CD4-positive, alpha-beta memory T cell (primary cell): ENCODE measurements around the gene LHFPL3. TPM values are rescaled to one million over a fixed set of nuclear protein-coding genes. Genes with fewer than 3 reads are reported as not detected.

Experiments
- CTCF ChIA-PET: fragments of 350-600 bp; sonication (Branson Sonifier 250); formaldehyde crosslinking; loops from one replicate; lab custom pipeline; 2021; ENCODE audit warnings: inconsistent platforms; ENCODE audit not compliant: partially characterized antibody; lab: Charles Lee
- POLR2A ChIA-PET: fragments of 350-600 bp; sonication (Branson Sonifier 250); formaldehyde crosslinking; loops from one replicate; lab custom pipeline; 2021; ENCODE audit not compliant: partially characterized antibody; lab: Charles Lee
- DNase-seq, 5 donors: peaks; one replicate each; pipeline versions ENCODE4 v3.0.0 to v3.0.0-alpha.2; 2020 to 2022; ENCODE audit warnings: mixed read lengths in 1 of 5
- H3K27ac ChIP-seq: one replicate; pipeline ENCODE4 v1.7.0; 2013; ENCODE audit warnings: low read depth, low read length
- H3K27me3 ChIP-seq: 2 replicates; pipeline ENCODE4 v1.7.0; 2013; ENCODE audit warnings: mild to moderate bottlenecking, low read length, moderate library complexity; ENCODE audit not compliant: insufficient read depth
- H3K36me3 ChIP-seq: 2 replicates; pipeline ENCODE4 v1.7.0; 2013; ENCODE audit warnings: mild to moderate bottlenecking, low read length, moderate library complexity; ENCODE audit not compliant: insufficient read depth
- H3K4me1 ChIP-seq: 2 replicates; pipeline ENCODE4 v1.7.0; 2013; ENCODE audit warnings: mild to moderate bottlenecking, low read length, moderate library complexity; ENCODE audit not compliant: insufficient read depth
- H3K4me3 ChIP-seq, 2 donors: one replicate each; pipeline ENCODE4 v1.7.0; 2013; ENCODE audit warnings: low read length in 2 of 2, mild to moderate bottlenecking in 1 of 2
- H3K9me3 ChIP-seq, 2 donors: one replicate each; pipeline ENCODE4 v1.7.0; 2013; ENCODE audit warnings: low read length in 2 of 2, control low read depth in 1 of 2; ENCODE audit not compliant: control insufficient read depth in 1 of 2
- H3K27ac Mint-ChIP-seq, 7 donors: one replicate each; pipeline ENCODE4 v1.8.0; 2020 to 2021; ENCODE audit warnings: mixed read lengths in 7 of 7, mild to moderate bottlenecking in 6 of 7, inconsistent platforms in 3 of 7, moderate library complexity in 3 of 7
- H3K27me3 Mint-ChIP-seq, 2 donors: one replicate each; pipeline ENCODE4 v1.8.0; 2020 to 2021; ENCODE audit warnings: mixed read lengths in 2 of 2
- H3K36me3 Mint-ChIP-seq, 2 donors: one replicate each; pipeline ENCODE4 v1.8.0; 2020 to 2021; ENCODE audit warnings: mixed read lengths in 2 of 2, inconsistent platforms in 1 of 2, mild to moderate bottlenecking in 1 of 2
- H3K4me1 Mint-ChIP-seq, 4 donors: one replicate each; pipeline ENCODE4 v1.8.0; 2020 to 2021; ENCODE audit warnings: mixed read lengths in 4 of 4, mild to moderate bottlenecking in 1 of 4
- H3K4me3 Mint-ChIP-seq, 8 donors: one replicate each; pipeline ENCODE4 v1.8.0; 2020 to 2021; ENCODE audit warnings: mixed read lengths in 8 of 8, mild to moderate bottlenecking in 7 of 8, moderate library complexity in 6 of 8, inconsistent platforms in 3 of 8
- H3K9me3 Mint-ChIP-seq, 8 donors: one replicate each; pipeline ENCODE4 v1.8.0; 2020 to 2021; ENCODE audit warnings: mixed read lengths in 8 of 8, mild to moderate bottlenecking in 5 of 8, inconsistent platforms in 3 of 8, moderate library complexity in 1 of 8
- intact Hi-C: fragments of 100-400 bp; cut with micrococcal nuclease; formaldehyde crosslinking; loops from one replicate; pipeline ENCODE4 v1.15.1; 2023
- polyA plus RNA-seq, 2 donors: library from polyadenylated mRNA; unstranded; fragments of 300-500 nt; fragmentation: Illumina TruSeq; gene quantifications; one replicate each; pipeline ENCODE4 v1.2.3, GENCODE V29; 2021
- total RNA-seq, 2 experiments: library from RNA; stranded (reverse); gene quantifications; one replicate each; pipeline ENCODE4 v1.2.3, GENCODE V29; 2021

Gene LHFPL3
- total and polyA plus RNA-seq, 4 experiments from 2014 or later: not detected

GRCh38 chr7:104758504-104758903 lies 430.1 kb downstream of the LHFPL3 start:
- Histone ChIP-seq H3K4me3 (no peak overlapping the region), H3K27ac (no peak overlapping the region), H3K9me3 (no peaks in the 10 kb centered on the region), H3K27me3 (no peaks in the 10 kb centered on the region), H3K36me3 (no peaks in the 10 kb centered on the region), H3K4me1 (no peaks in the 10 kb centered on the region)
- H3K9me3 Mint-ChIP-seq: peaks cover 0 to 19% (median 9%) of the 10 kb centered on the region in 8 donors
- H3K27ac Mint-ChIP-seq: no peak overlapping the region
- ChIA-PET POLR2A (no interaction called here), CTCF (no interaction called here)
- no peaks in the 10 kb centered on the region for H3K4me1 Mint-ChIP-seq
- H3K27me3 Mint-ChIP-seq: peaks cover 5 to 6% of the 10 kb centered on the region in 2 donors
- intact Hi-C loops: no loop called here
- H3K4me3 Mint-ChIP-seq: no peak overlapping the region
- H3K36me3 Mint-ChIP-seq: no peaks in the 10 kb centered on the region
- no peak for DNase-seq

GRCh38 chr7:104761892-104762291 lies 433.5 kb downstream of the LHFPL3 start:
- H3K9me3 Mint-ChIP-seq: peaks cover 0 to 7% (median 4%) of the 10 kb centered on the region in 8 donors
- DNase-seq: no peak
- intact Hi-C loops: no loop called here
- Histone ChIP-seq H3K27ac (no peak overlapping the region), H3K4me3 (no peak overlapping the region), H3K4me1 (no peaks in the 10 kb centered on the region), H3K9me3 (no peaks in the 10 kb centered on the region), H3K27me3 (no peaks in the 10 kb centered on the region), H3K36me3 (no peaks in the 10 kb centered on the region)
- H3K36me3 Mint-ChIP-seq: no peaks in the 10 kb centered on the region
- ChIA-PET POLR2A (no interaction called here), CTCF (no interaction called here)
- no peak overlapping the region for H3K27ac Mint-ChIP-seq
- H3K27me3 Mint-ChIP-seq: peaks cover 3 to 9% of the 10 kb centered on the region in 2 donors
- no peak overlapping the region for H3K4me3 Mint-ChIP-seq
- H3K4me1 Mint-ChIP-seq: peaks cover 0 to 2% (median 0%) of the 10 kb centered on the region in 4 donors

GRCh38 chr7:104767113-104767512 lies 438.7 kb downstream of the LHFPL3 start:
- intact Hi-C loops: no loop called here
- CTCF ChIA-PET: no interaction called here
- H3K4me1 Mint-ChIP-seq: peaks cover 0 to 2% (median 0%) of the 10 kb centered on the region in 4 donors
- DNase-seq: no peak
- no peaks in the 10 kb centered on the region for H3K27me3 ChIP-seq
- no peaks in the 10 kb centered on the region for H3K4me1 ChIP-seq
- H3K9me3 Mint-ChIP-seq: peaks cover 0 to 6% (median 0%) of the 10 kb centered on the region in 8 donors
- no peaks in the 10 kb centered on the region for H3K36me3 Mint-ChIP-seq
- H3K27me3 Mint-ChIP-seq: peaks cover 11 to 12% of the 10 kb centered on the region in 2 donors
- H3K4me3 ChIP-seq: no peak overlapping the region
- POLR2A ChIA-PET: no interaction called here
- H3K27ac ChIP-seq: no peak overlapping the region
- H3K4me3 Mint-ChIP-seq: no peak overlapping the region
- H3K27ac Mint-ChIP-seq: no peak overlapping the region
- H3K9me3 ChIP-seq: no peaks in the 10 kb centered on the region
- no peaks in the 10 kb centered on the region for H3K36me3 ChIP-seq

- Mint-ChIP-seq H3K4me3 (no peak overlapping the region), H3K4me1 (peaks cover 0 to 2% (median 0%) of the 10 kb centered on the region in 4 donors), H3K27ac (no peak overlapping the region), H3K9me3 (peaks cover 0 to 6% (median 0%) of the 10 kb centered on the region in 8 donors), H3K36me3 (no peaks in the 10 kb centered on the region), H3K27me3 (peaks cover 11 to 18% of the 10 kb centered on the region in 2 donors)
- H3K36me3 ChIP-seq: no peaks in the 10 kb centered on the region
- intact Hi-C loops: no loop called here
- no peak overlapping the region for H3K4me3 ChIP-seq
- H3K4me1 ChIP-seq: no peaks in the 10 kb centered on the region
- no peak overlapping the region for H3K27ac ChIP-seq
- DNase-seq: no peak
- H3K9me3 ChIP-seq: no peaks in the 10 kb centered on the region
- CTCF ChIA-PET: no interaction called here
- H3K27me3 ChIP-seq: no peaks in the 10 kb centered on the region
- POLR2A ChIA-PET: no interaction called here
These were observed 439.6 kb downstream of the LHFPL3 start for GRCh38 chr7:104767826-104768536.

GRCh38 chr7:104772405-104773345 lies 444.3 kb downstream of the LHFPL3 start:
- intact Hi-C loops: no loop called here
- no peaks in the 10 kb centered on the region for H3K36me3 Mint-ChIP-seq
- POLR2A ChIA-PET: no interaction called here

GRCh38 chr7:104773796-104774195 lies 445.4 kb downstream of the LHFPL3 start:
- CTCF ChIA-PET: interaction anchor here (1.0 kb wide), 1 partner anchor 47 kb away, joined by 3 read pairs; no protein-coding TSS in a partner anchor
- Histone ChIP-seq H3K9me3 (no peaks in the 10 kb centered on the region), H3K27ac (no peak overlapping the region), H3K4me1 (no peaks in the 10 kb centered on the region), H3K36me3 (no peaks in the 10 kb centered on the region), H3K27me3 (no peaks in the 10 kb centered on the region), H3K4me3 (no peak overlapping the region)
- Mint-ChIP-seq H3K4me3 (no peak overlapping the region), H3K27me3 (peaks cover 5 to 15% of the 10 kb centered on the region in 2 donors), H3K4me1 (no peaks in the 10 kb centered on the region), H3K36me3 (no peaks in the 10 kb centered on the region), H3K27ac (no peak overlapping the region), H3K9me3 (no peaks in the 10 kb centered on the region)
- intact Hi-C loops: no loop called here
- POLR2A ChIA-PET: no interaction called here
- DNase-seq: no peak

More at GRCh38 chr7:104772405-104773345, 444.3 kb downstream of the LHFPL3 start:
- Histone ChIP-seq H3K36me3 (no peaks in the 10 kb centered on the region), H3K4me1 (no peaks in the 10 kb centered on the region), H3K27me3 (no peaks in the 10 kb centered on the region), H3K4me3 (no peak overlapping the region), H3K9me3 (no peaks in the 10 kb centered on the region), H3K27ac (no peak overlapping the region)
- CTCF ChIA-PET: no interaction called here
- Mint-ChIP-seq H3K4me3 (no peak overlapping the region), H3K27me3 (peaks cover 7 to 17% of the 10 kb centered on the region in 2 donors), H3K9me3 (no peaks in the 10 kb centered on the region), H3K27ac (no peak overlapping the region), H3K4me1 (no peaks in the 10 kb centered on the region)
- DNase-seq: no peak

- H3K4me1 ChIP-seq: no peaks in the 10 kb centered on the region
- Mint-ChIP-seq H3K27me3 (peaks cover 4 to 12% of the 10 kb centered on the region in 2 donors), H3K4me3 (no peak overlapping the region), H3K27ac (no peak overlapping the region), H3K4me1 (no peaks in the 10 kb centered on the region), H3K36me3 (no peaks in the 10 kb centered on the region), H3K9me3 (no peaks in the 10 kb centered on the region)
- intact Hi-C loops: no loop called here
- no peak overlapping the region for H3K27ac ChIP-seq
- H3K4me3 ChIP-seq: no peak overlapping the region
- no peaks in the 10 kb centered on the region for H3K27me3 ChIP-seq
- ChIA-PET POLR2A (no interaction called here), CTCF (no interaction called here)
- no peak for DNase-seq
- H3K36me3 ChIP-seq: no peaks in the 10 kb centered on the region
- no peaks in the 10 kb centered on the region for H3K9me3 ChIP-seq
These were observed 447.1 kb downstream of the LHFPL3 start for GRCh38 chr7:104775531-104775930.
